Endothelial cell of umbilical vein (primary cell): Measurements from ENCODE around the gene HOXA9.

Experiments
- CTCF ChIP-seq, 2 donors: IDR thresholded peaks; 1 replicate in 1 of 2; 2 replicates in 1 of 2; pipeline ENCODE4 v1.5.1; 2011; ENCODE audit warnings: low read length in 2 of 2, mild to moderate bottlenecking in 2 of 2, moderate library complexity in 2 of 2, control low read depth in 1 of 2, inconsistent platforms in 1 of 2, low read depth in 1 of 2; ENCODE audit not compliant: insufficient read depth in 1 of 2; ENCODE audit errors: extremely low read depth in 1 of 2
- EZH2 ChIP-seq: IDR thresholded peaks from 2 replicates; pipeline ENCODE4 v1.6.1; 2012; ENCODE audit warnings: borderline replicate concordance, low read depth, mild to moderate bottlenecking, moderate library complexity, low read length, inconsistent platforms; ENCODE audit not compliant: severe bottlenecking
- MAX ChIP-seq: IDR thresholded peaks from 2 replicates; pipeline ENCODE4 v1.6.1; 2011; ENCODE audit not compliant: insufficient read depth, insufficient read length
- POLR2A ChIP-seq: IDR thresholded peaks from 2 replicates; pipeline ENCODE4 v1.6.1; 2012; ENCODE audit warnings: low read depth, mild to moderate bottlenecking, control low read depth, low read length
- POLR2AphosphoS5 ChIP-seq: IDR thresholded peaks from 2 replicates; pipeline ENCODE4 v1.6.1; 2012; ENCODE audit warnings: low read depth, mild to moderate bottlenecking, control low read depth, low read length, moderate library complexity; ENCODE audit not compliant: insufficient read depth

- TF ChIP-seq POLR2A, result no peak
- no peak for TF ChIP-seq CTCF (IDR thresholded peaks at IDR 0.05; ENCODE audit: extremely low read depth in 1 of 2, insufficient read depth in 1 of 2, low read depth in 1 of 2, low read length in 2 of 2)
- no peak for TF ChIP-seq POLR2AphosphoS5
- no peak for TF ChIP-seq MAX
- no peak for TF ChIP-seq EZH2
Observed at GRCh38 chr7:27138985-27139333, 26.4 kb downstream of the HOXA9 start.
